HG02885 (cell line): ENCODE data around the gene KLRK1.
"Not testable (repeated sequence)": the region's sequence is repeated elsewhere in the genome, so short reads cannot be mapped to it uniquely, and the experiment has no call there.

Experiments used
- ATAC-seq: cut with Tn5 transposase; IDR thresholded peaks from one replicate; pipeline ENCODE4 v1.9.1; 2021; ENCODE audit warnings: mild to moderate bottlenecking; ENCODE audit not compliant: unreplicated experiment, poor library complexity

KLRK1 gene

DNA sequence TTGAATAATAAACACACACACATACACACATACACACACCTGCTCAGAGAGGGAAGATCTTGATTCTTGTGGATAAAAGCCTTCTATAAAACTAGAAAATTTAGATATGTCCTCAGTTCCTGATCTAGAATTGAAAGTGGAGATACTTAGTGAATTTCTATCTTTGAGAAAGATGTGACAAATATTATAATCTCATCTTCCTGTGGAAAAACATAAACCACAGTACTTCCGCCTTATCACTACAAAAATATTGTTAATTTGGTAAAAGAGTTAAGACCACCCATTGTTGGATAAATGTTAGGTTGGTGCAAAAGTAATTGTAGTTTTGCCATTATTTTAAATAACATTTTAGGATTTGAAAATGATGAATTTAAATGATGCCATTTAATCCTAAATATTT lies at the start of gene KLRK1:
Gene KLRK1, minus strand, starts transcription at position 138 of the 400 bp plus-strand sequence. CDS start 1,231 bp downstream, outside the sequence.
- no peak for ATAC-seq

DNA sequence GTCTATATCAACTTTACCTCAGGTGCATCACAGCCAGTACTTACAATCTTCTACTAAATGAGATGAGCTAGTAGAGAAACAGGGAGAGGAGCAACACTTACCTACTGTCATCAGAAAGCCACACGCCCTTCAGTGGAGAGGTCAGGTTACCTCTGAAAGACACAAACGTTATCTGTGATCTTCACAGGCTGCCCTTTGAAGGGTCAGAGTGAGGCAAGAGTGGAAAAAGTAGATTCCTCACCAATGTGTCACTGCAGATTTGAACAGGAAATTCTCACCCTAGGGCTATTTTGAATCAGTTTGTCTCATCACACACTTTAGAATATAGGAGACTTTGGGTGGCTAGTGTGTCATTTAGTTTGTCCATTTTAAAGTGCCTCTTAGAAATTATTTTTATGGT lies 47.8 kb upstream of the KLRK1 start:
- ATAC-seq: not testable (repeated sequence)

DNA sequence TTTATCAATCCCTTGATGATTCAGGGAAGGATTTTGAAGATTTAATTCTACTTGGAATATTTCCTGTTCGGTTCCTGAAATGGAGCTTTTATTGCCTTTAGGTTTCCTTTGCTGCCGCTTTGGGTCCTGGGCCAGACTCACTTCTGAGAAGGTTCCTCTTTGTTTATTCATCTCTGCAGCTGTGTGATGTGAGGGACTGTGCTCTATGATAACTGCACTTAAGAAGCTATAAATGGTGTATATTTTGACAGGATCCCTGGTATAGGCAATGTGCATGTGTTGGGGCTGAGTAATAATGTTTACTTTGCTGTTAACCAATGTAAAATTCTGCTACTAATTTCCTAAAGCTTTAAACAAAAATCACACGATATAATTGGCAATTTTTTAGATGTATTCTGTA lies 46.0 kb upstream of the KLRK1 start, which contains the start of gene KLRC2:
Gene KLRC2, minus strand, starts transcription at position 195 of the 400 bp plus-strand sequence. Its CDS starts 24 bp downstream, at position 171.
- not testable (repeated sequence) for ATAC-seq

DNA sequence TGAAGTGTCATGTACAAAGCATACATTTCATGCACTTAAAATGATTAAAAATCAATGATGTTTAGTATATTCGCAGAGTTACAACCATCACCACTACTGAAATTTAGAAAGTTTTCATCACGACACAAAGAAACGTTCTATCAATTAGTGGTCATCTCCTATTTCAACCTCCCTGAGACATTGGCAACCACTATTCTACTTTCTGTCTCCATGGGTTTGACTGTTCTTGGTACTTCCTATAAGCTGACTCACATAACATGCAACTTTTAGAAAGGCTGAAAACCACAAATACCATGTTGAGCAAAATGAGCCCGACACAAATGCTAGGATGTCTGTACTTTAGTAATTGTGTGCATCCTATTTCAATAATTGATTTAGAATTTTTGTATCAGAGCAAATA lies 40.8 kb upstream of the KLRK1 start:
- not testable (repeated sequence) for ATAC-seq

DNA sequence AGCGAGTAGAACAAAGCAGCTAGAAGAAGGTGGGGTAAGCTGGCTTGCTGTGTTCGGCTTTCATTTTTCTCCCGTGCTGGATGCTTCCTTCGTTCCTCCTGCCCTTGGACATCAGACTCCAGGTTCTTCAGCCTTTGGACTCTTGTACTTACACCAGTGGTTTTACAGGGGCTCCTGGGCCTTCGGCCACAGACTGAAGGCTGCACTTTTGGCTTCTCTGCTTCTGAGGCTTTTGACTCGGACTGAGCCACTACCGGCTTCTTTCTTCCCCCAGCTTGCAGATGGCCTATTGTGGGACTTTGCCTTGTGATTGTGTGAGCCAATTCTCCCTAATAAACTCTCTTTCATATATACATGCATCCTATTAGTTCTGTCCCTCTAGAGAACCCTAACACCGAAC lies 36.1 kb upstream of the KLRK1 start:
- not testable (repeated sequence) for ATAC-seq

DNA sequence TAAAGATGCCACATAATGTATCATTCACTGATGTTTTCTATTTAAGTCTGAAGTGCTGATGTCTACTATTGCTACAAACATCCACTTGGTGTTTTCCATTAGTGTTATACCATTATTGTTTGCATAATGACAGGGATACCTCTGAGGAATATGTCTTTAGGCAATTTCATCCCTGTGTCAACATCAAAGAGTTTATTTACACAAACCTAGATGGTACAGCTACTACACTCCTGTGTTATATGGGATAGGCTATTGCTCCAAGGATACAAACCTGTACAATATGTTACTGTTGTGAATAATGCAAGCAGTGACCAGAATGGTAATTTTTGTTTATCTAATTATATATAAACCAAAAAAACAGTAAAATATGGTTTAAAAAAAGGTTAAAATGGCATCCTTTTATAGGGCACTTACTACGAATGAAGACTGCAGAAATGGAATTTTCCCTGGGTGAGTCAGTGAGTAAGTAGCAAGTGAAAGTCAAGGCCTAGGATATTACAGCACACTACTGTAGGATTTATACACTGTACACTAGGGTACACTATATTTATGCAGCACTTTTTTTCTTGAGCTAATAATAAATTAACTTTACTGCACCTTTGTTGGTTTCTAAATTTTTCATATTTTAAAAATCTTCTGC lies 34.5 kb upstream of the KLRK1 start:
- not testable (repeated sequence) for ATAC-seq

DNA sequence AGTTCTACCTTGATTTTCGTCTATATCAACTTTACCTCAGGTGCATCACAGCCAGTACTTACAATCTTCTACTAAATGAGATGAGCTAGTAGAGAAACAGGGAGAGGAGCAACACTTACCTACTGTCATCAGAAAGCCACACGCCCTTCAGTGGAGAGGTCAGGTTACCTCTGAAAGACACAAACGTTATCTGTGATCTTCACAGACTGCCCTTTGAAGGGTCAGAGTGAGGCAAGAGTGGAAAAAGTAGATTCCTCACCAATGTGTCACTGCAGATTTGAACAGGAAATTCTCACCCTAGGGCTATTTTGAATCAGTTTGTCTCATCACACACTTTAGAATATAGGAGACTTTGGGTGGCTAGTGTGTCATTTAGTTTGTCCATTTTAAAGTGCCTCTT lies 32.3 kb upstream of the KLRK1 start:
- not testable (repeated sequence) for ATAC-seq

DNA sequence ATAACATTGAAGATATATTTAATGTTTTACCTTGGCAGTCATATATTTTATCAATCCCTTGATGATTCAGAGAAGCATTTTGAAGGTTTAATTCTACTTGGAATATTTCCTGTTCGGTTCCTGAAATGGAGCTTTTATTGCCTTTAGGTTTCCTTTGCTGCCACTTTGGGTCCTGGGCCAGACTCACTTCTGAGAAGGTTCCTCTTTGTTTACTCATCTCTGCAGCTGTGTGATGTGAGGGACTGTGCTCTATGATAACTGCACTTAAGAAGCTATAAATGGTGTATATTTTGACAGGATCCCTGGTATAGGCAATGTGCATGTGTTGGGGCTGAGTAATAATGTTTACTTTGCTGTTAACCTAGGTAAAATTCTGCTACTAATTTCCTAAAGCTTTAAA lies 30.5 kb upstream of the KLRK1 start, which contains the start of gene KLRC3:
Gene KLRC3, minus strand, starts transcription at position 262 of the 400 bp plus-strand sequence. Its CDS starts 45 bp downstream, at position 217.
- ATAC-seq: not testable (repeated sequence)

DNA sequence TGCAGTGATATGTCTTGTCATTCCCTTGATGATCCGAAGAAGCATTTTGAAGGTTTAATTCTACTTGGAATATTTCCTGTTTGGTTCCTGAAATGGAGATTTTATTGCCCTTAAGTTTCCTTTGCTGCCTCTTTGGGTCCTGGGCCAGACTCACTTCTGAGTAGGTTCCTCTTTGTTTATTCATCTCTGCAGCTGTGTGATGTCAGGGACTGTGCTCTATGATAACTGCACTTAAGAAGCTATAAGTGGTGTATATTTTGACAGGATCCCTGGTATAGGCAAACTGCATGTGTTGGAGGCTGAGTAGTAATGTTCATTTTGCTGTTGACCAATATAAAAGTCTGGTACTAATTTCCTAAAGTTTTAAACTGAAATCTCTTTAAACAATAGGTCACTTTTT lies 19.6 kb upstream of the KLRK1 start, which contains the start of gene KLRC4:
Gene KLRC4, minus strand, starts transcription at position 366 of the 400 bp plus-strand sequence. Its CDS starts 182 bp downstream, at position 184.
- ATAC-seq: no peak

DNA sequence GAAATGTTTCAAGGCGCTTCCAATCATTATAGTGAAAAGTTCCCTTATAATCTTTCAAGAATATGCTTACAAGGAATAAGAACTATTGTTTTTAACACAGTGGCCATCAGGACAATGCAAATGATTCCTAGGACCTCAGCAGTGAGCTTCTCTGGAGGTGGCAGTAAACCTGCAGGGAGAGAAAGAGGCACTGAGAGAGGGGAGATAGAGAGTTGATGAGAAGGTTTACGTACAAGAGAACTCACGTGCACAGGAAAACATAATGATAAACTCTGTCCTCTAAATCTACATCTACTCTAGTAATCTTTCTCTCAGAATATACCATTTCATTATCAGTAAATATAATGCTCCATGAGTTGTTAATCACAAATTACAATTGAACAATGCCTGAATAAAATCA lies 19.0 kb upstream of the KLRK1 start:
- ATAC-seq: no peak

DNA sequence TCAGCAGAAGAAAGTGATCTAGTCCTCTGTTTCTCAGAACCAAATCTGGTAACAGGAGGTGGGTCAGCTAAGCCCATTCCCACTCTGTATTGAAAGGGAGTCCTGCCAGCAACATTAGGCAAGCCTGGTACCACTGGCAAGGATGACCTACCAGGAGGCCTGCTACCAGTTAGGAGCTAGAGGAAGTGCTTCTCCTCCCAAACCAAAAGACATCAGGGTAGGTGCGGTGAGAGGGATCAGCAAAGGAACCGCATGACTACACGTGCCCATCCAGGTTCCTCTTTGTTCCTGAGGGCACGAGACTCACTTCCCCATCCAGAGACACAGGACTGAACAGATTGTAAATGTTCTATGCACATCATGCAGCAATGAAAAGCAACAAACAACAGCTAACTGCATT lies 16.9 kb upstream of the KLRK1 start:
- ATAC-seq: no peak

DNA sequence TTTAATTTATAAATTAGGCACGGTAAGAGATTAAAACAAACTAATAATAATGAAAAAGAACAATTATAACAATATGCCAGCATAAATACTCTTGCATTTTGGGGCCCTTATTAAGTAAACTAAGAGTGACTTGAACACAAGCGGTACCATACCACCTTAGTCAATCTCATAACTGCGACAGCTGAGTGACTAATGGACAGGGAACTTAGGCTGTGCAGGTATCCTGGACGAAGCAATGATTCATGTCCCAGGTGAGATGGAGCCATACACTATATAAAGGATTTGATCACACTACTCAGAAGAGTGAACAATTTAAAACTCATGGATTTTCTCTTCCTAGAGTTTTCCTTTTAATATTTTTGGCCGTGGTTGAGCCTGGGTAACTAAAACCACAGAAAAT lies 15.5 kb upstream of the KLRK1 start:
- ATAC-seq: no peak

DNA sequence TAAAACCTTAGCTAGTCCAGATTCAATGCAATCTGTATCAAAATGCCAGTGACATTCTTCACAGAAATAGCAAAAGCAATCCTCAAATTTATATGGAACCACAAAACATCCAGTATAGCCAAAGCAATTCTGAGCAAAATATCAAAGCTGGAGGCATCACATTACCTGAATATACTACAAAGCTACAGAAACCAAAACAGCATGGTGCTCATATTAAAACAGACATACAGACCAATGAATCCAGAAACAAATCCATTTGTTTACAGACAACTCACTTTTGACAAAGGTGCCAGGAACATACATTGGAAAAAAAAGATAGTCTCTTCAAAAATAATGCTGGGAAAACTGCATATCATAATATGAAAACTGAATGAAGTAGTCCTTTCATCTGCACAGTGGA lies 15.0 kb upstream of the KLRK1 start:
- no peak for ATAC-seq

DNA sequence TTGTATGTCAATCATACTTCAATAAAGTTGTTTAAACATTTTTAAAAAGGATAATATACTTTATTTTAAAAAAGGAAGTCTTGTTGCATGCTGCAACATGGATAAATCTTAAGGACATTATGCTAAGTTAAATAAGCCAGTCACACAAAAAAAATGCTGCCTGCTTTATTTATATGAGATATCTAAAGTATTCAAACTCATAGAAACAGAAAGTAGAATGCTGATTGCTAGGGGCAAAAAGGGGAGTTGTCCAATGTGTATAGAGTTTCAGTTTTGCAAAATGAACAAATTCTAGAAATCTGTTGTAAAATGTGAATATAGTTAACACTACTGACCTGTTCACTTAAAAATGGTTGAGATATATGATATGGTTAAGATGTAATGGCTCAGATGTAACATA lies 11.0 kb upstream of the KLRK1 start:
- no peak for ATAC-seq

DNA sequence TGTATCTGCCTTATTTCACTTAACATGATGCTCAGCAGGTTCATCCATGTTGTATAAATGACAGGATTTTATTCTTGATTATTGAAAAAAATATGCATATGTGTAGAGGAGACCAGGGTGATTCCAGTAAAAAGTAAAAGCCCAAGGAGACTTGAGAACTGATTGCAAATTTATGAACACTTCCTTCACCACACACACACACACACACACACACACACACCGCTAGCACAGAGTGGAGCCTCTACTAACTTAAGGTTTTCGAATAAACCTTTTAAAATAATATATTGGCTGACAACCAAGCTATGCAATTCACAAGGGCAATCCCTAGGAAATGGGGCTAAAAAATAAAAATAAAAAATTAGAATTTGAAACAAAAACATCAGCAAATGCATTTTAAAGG lies 8.3 kb upstream of the KLRK1 start:
- ATAC-seq: no peak

DNA sequence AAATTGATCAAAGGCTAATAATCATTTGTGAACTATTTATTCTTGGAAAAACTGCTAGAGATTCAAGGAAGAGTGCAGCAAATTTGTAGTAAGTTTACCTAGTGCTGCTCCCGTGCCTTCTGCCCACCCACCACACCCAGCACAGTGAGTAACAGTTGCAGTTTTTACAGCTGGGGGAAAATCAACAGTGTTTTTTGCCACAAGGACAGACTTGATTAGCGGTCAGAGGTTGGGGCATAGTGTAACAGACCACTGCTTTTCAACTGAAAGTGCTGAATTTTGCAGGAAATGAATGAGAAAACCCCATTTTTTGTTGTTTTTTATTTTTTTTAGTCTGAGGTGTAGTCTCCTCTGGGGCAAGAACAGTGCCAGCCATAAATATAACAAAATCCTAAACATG lies 7.5 kb upstream of the KLRK1 start:
- ATAC-seq: no peak

DNA sequence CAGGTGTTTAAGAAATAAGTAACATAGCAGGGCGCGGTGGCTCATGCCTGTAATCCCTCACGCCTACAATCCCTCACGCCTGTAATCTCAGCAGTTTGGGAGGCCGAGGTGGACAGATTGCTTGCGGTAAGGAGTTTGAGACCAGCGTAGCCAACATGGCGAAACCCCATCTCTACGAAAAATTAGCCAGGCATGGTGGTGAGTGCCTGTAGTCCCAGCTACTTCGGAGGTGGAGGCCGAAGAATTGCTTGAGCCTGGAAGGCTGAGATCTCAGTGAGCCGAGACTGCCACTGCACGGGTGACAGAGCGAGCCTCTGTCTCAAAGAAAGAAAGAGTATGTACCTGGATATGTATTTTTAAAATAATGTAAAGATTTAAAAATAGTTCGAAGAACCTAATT lies 6.3 kb upstream of the KLRK1 start:
- not testable (repeated sequence) for ATAC-seq

DNA sequence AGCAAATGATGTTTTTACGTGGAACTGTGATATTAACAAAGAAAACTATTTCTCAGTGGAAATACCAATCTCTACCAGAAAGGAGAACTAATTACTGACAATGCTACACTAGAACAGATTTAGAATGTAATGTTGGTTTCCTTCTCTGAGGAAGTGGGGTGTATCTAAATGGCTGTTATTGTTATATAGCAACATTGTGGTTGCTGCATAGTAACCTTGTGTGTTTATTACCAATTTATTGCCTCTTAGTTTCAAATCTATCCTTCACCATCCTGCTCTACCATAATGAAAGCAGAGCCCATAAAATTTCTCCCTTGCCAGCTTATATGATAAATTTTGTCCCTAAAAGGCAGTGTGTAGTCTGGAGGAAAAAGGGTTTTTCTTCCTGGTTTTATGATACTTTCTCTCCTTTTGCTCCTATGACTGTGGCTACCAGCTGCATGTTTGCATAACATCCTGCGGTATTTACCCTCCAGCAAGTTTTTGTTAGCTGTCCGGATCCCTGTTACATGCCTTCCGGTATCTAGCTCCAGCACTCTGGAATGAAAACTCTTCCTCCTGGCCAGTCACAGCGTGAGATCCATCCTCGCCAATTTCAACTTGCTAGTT lies 5.7 kb upstream of the KLRK1 start:
- ATAC-seq: peak; percentile 75

DNA sequence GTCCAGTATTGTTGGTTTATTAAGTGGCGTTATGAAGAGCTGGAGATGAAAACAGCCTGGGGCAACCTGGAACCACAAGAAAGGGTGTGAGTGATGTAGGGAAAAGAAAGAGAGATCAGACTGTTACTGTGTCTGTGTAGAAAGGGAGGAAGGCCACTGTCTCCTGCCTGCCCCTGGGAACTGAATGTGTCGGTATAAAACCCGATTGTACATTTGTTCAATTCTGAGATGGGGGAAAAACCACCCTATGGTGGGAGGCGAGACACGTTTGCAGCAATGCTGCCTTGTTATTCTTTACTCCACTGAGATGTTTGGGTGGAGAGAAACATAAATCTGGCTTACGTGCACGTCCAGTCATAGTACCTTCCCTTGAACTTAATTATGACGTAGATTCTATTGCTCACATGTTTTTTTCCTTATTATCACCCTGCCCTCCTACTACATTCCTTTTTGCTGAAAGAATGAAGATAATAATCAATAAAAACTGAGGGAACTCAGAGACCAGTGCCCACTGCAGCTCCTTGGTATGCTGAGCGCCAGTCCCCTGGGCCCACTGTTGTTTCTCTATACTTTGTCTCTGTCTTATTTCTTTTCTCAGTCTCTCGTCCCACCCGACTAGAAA lies 4.8 kb upstream of the KLRK1 start:
- ATAC-seq: not testable (repeated sequence)

DNA sequence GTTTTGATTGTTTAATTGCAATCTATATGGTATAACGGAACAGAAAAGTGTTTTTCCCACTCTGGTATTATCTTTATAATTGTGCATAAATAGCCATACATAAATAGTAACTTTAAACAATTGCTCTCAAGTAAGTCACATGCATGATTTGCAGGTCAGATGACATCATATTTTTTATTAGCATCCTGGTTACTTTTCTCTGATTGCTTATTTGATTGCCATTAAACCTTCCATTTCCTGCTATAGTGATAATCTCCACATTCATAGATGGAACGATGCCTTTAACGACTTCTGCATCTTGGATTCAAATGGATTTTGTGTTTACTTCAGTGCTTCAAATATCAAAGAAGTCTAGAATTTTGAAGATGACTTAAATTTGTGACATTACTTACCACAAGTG lies 3.5 kb upstream of the KLRK1 start:
- ATAC-seq: no peak

DNA sequence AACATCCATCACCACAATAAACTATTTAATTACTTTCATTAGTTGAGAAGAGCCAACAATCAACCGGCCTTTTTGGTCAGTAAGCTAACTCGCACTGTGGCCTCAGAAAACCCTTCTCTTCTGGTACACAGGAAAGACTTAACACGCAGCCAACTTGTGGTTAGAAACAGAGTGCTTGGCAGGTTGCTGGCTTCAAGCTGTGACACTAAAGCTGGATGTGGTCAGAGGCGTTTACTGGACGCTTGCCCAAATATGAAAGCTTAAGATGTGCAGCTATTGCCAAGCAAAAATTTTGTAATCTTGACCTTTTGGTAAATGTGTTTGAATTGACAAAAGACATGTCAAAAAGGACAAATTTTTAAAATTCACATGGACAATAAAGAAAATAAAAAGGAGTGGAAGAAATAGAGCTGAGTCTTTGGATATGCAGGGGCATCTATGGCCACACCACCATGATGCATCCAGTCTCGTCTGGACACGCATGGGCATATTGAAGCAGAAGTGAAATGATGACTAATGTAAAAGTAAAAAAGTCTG lies 2.6 kb upstream of the KLRK1 start:
- peak; percentile 82 for ATAC-seq
